GM23338 (cell line): Measurements from ENCODE around the gene SLC8A1.

ENCODE experiments used
- CREB1 ChIP-seq: fragments of 250-450 bp; sonication (Bioruptor Pico); IDR thresholded peaks from 2 replicates; pipeline ENCODE4 v1.5.0; 2020; ENCODE audit warnings: low read depth, mild to moderate bottlenecking, moderate library complexity
- EZH2 ChIP-seq: fragments of 200-600 bp; sonication (generic); IDR thresholded peaks from one replicate; pipeline ENCODE4 v1.8.0; 2017; ENCODE audit warnings: antibody characterized with exemption, mild to moderate bottlenecking, low read depth; ENCODE audit not compliant: unreplicated experiment
- EZH2phosphoT487 ChIP-seq: fragments of 200-600 bp; sonication (generic); IDR thresholded peaks from one replicate; pipeline ENCODE4 v1.8.1; 2018; ENCODE audit warnings: antibody characterized with exemption; ENCODE audit not compliant: unreplicated experiment
- POLR2AphosphoS5 ChIP-seq: IDR thresholded peaks from 2 replicates; pipeline ENCODE4 v1.6.1; 2016; ENCODE audit warnings: antibody characterized with exemption, low read depth
- STAT1 ChIP-seq: IDR thresholded peaks from one replicate; pipeline ENCODE4 v1.6.1; 2016; ENCODE audit warnings: antibody characterized with exemption; ENCODE audit not compliant: unreplicated experiment
- TF ChIP-seq, protein P1 (sequence below), 2 experiments: fragments of 200-600 bp in 1 of 2; sonication (generic) in 1 of 2; conservative IDR thresholded peaks; 2 replicates each; pipeline versions ENCODE4 v1.5.1 to v1.6.1; 2016 to 2017; ENCODE audit warnings: antibody characterized with exemption in 2 of 2, low read depth in 2 of 2, mild to moderate bottlenecking in 2 of 2, moderate library complexity in 1 of 2
- TF ChIP-seq, protein P2 (sequence below): IDR thresholded peaks from 2 replicates; pipeline ENCODE4 v1.6.1; 2016; ENCODE audit warnings: antibody characterized with exemption
- TF ChIP-seq, protein P3 (sequence below): IDR thresholded peaks from one replicate; pipeline ENCODE4 v1.6.1; 2018; ENCODE audit warnings: antibody characterized with exemption; ENCODE audit not compliant: unreplicated experiment

DNA sequence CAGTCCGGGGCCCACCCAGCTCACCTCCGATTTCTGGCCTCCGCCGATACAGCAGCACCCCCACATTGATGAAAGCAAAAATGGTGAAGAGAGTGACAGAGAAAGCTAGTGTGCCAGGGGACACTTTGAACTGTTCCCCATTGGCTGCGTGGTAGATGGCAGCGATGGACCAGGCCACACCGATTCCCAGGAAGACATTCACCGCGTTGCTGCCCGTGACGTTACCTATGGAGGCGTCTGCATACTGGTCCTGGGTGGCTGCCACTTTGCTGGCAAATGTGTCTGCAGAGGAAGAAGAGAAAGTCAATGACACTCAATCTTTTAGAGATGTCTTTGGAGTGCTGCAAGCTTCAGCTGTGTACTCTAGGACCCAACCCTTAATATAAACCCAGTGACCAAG lies 336.5 kb downstream of the SLC8A1 start:
- TF ChIP-seq, protein P1, sequence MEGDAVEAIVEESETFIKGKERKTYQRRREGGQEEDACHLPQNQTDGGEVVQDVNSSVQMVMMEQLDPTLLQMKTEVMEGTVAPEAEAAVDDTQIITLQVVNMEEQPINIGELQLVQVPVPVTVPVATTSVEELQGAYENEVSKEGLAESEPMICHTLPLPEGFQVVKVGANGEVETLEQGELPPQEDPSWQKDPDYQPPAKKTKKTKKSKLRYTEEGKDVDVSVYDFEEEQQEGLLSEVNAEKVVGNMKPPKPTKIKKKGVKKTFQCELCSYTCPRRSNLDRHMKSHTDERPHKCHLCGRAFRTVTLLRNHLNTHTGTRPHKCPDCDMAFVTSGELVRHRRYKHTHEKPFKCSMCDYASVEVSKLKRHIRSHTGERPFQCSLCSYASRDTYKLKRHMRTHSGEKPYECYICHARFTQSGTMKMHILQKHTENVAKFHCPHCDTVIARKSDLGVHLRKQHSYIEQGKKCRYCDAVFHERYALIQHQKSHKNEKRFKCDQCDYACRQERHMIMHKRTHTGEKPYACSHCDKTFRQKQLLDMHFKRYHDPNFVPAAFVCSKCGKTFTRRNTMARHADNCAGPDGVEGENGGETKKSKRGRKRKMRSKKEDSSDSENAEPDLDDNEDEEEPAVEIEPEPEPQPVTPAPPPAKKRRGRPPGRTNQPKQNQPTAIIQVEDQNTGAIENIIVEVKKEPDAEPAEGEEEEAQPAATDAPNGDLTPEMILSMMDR (conservative IDR thresholded peaks at IDR 0.05; ENCODE audit: low read depth in 2 of 2), result no peak
- TF ChIP-seq POLR2AphosphoS5 (no peak), STAT1 (no peak), CREB1 (no peak), EZH2 (no peak), EZH2phosphoT487 (no peak)
- TF ChIP-seq, protein P2, sequence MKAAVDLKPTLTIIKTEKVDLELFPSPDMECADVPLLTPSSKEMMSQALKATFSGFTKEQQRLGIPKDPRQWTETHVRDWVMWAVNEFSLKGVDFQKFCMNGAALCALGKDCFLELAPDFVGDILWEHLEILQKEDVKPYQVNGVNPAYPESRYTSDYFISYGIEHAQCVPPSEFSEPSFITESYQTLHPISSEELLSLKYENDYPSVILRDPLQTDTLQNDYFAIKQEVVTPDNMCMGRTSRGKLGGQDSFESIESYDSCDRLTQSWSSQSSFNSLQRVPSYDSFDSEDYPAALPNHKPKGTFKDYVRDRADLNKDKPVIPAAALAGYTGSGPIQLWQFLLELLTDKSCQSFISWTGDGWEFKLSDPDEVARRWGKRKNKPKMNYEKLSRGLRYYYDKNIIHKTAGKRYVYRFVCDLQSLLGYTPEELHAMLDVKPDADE, result no peak
- TF ChIP-seq, protein P3, sequence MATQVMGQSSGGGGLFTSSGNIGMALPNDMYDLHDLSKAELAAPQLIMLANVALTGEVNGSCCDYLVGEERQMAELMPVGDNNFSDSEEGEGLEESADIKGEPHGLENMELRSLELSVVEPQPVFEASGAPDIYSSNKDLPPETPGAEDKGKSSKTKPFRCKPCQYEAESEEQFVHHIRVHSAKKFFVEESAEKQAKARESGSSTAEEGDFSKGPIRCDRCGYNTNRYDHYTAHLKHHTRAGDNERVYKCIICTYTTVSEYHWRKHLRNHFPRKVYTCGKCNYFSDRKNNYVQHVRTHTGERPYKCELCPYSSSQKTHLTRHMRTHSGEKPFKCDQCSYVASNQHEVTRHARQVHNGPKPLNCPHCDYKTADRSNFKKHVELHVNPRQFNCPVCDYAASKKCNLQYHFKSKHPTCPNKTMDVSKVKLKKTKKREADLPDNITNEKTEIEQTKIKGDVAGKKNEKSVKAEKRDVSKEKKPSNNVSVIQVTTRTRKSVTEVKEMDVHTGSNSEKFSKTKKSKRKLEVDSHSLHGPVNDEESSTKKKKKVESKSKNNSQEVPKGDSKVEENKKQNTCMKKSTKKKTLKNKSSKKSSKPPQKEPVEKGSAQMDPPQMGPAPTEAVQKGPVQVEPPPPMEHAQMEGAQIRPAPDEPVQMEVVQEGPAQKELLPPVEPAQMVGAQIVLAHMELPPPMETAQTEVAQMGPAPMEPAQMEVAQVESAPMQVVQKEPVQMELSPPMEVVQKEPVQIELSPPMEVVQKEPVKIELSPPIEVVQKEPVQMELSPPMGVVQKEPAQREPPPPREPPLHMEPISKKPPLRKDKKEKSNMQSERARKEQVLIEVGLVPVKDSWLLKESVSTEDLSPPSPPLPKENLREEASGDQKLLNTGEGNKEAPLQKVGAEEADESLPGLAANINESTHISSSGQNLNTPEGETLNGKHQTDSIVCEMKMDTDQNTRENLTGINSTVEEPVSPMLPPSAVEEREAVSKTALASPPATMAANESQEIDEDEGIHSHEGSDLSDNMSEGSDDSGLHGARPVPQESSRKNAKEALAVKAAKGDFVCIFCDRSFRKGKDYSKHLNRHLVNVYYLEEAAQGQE, result no peak
